ENCODE data around the gene WFIKKN1.
A peak's percentile ranks its signal among the peaks of the same experiment; 100 is the strongest.

The WFIKKN1 gene

GRCh38 chr16:671353-672131 is 40.8 kb downstream of the WFIKKN1 start:
- DNase-seq (ENCODE audit: low read depth in 2 of 2, low spot score in 1 of 2): no peak

GRCh38 chr16:672371-672770 is 41.6 kb downstream of the WFIKKN1 start:
- no peak for DNase-seq (ENCODE audit: low read depth in 2 of 2, low spot score in 1 of 2)

- DNase-seq (ENCODE audit: low read depth in 2 of 2, low spot score in 1 of 2): no peak
These were observed 42.1 kb downstream of the WFIKKN1 start for GRCh38 chr16:672851-673250.

- DNase-seq (ENCODE audit: low read depth in 2 of 2, low spot score in 1 of 2): no peak
These were observed 42.7 kb downstream of the WFIKKN1 start for GRCh38 chr16:673399-673991.

- DNase-seq (ENCODE audit: low read depth in 2 of 2, low spot score in 1 of 2): no peak
These were observed 43.6 kb downstream of the WFIKKN1 start for GRCh38 chr16:674214-674881.

- no peak for DNase-seq (ENCODE audit: low read depth in 2 of 2, low spot score in 1 of 2)
These were observed 44.4 kb downstream of the WFIKKN1 start, which contains the start of gene RHBDL1 for GRCh38 chr16:674968-675883. RHBDL1 (plus strand) TSS chr16:675671; CDS start chr16:675791, 120 bp downstream.

- no peak for DNase-seq (ENCODE audit: low read depth in 2 of 2, low spot score in 1 of 2)
These were observed 45.2 kb downstream of the WFIKKN1 start for GRCh38 chr16:675884-676564.

- DNase-seq (ENCODE audit: low read depth in 2 of 2, low spot score in 1 of 2): no peak
These were observed 45.7 kb downstream of the WFIKKN1 start for GRCh38 chr16:676565-676902.

GRCh38 chr16:676913-677312 is 46.1 kb downstream of the WFIKKN1 start:
- no peak for DNase-seq (ENCODE audit: low read depth in 2 of 2, low spot score in 1 of 2)

- DNase-seq (ENCODE audit: low read depth in 2 of 2, low spot score in 1 of 2): no peak
These were observed 46.8 kb downstream of the WFIKKN1 start for GRCh38 chr16:677316-678190.

GRCh38 chr16:678209-678857 is 47.5 kb downstream of the WFIKKN1 start:
- DNase-seq (ENCODE audit: low read depth in 2 of 2, low spot score in 1 of 2): no peak

GRCh38 chr16:678858-679813 is 48.4 kb downstream of the WFIKKN1 start:
- no peak for DNase-seq (ENCODE audit: low read depth in 2 of 2, low spot score in 1 of 2)

- DNase-seq (ENCODE audit: low read depth in 2 of 2, low spot score in 1 of 2): peak; percentile 65 to 80
These were observed 49.2 kb downstream of the WFIKKN1 start, which contains the start of gene STUB1 for GRCh38 chr16:679814-680624. STUB1 (plus strand) TSS chr16:680410; CDS start chr16:680526, 116 bp downstream.

GRCh38 chr16:680625-680945 is 49.8 kb downstream of the WFIKKN1 start:
- no peak for DNase-seq (ENCODE audit: low read depth in 2 of 2, low spot score in 1 of 2)

GRCh38 chr16:680967-681745 is 50.4 kb downstream of the WFIKKN1 start:
- no peak for DNase-seq (ENCODE audit: low read depth in 2 of 2, low spot score in 1 of 2)

GRCh38 chr16:681746-682427 is 51.1 kb downstream of the WFIKKN1 start:
- no peak for DNase-seq (ENCODE audit: low read depth in 2 of 2, low spot score in 1 of 2)
